CD4-positive, alpha-beta memory T cell (primary cell): ENCODE data around the gene KCNE3. TPM values are rescaled to one million over a fixed set of nuclear protein-coding genes. Genes with fewer than 3 reads are reported as not detected.

ENCODE experiments used
- CTCF ChIA-PET: fragments of 350-600 bp; sonication (Branson Sonifier 250); formaldehyde crosslinking; loops from one replicate; lab custom pipeline; 2021; ENCODE audit warnings: inconsistent platforms; ENCODE audit not compliant: partially characterized antibody; lab: Charles Lee
- POLR2A ChIA-PET: fragments of 350-600 bp; sonication (Branson Sonifier 250); formaldehyde crosslinking; loops from one replicate; lab custom pipeline; 2021; ENCODE audit not compliant: partially characterized antibody; lab: Charles Lee
- DNase-seq, 5 donors: peaks; one replicate each; pipeline versions ENCODE4 v3.0.0 to v3.0.0-alpha.2; 2020 to 2022; ENCODE audit warnings: mixed read lengths in 1 of 5
- H3K27ac ChIP-seq: one replicate; pipeline ENCODE4 v1.7.0; 2013; ENCODE audit warnings: low read depth, low read length
- H3K27me3 ChIP-seq: 2 replicates; pipeline ENCODE4 v1.7.0; 2013; ENCODE audit warnings: mild to moderate bottlenecking, low read length, moderate library complexity; ENCODE audit not compliant: insufficient read depth
- H3K36me3 ChIP-seq: 2 replicates; pipeline ENCODE4 v1.7.0; 2013; ENCODE audit warnings: mild to moderate bottlenecking, low read length, moderate library complexity; ENCODE audit not compliant: insufficient read depth
- H3K4me1 ChIP-seq: 2 replicates; pipeline ENCODE4 v1.7.0; 2013; ENCODE audit warnings: mild to moderate bottlenecking, low read length, moderate library complexity; ENCODE audit not compliant: insufficient read depth
- H3K4me3 ChIP-seq, 2 donors: one replicate each; pipeline ENCODE4 v1.7.0; 2013; ENCODE audit warnings: low read length in 2 of 2, mild to moderate bottlenecking in 1 of 2
- H3K9me3 ChIP-seq, 2 donors: one replicate each; pipeline ENCODE4 v1.7.0; 2013; ENCODE audit warnings: low read length in 2 of 2, control low read depth in 1 of 2; ENCODE audit not compliant: control insufficient read depth in 1 of 2
- H3K27ac Mint-ChIP-seq, 7 donors: one replicate each; pipeline ENCODE4 v1.8.0; 2020 to 2021; ENCODE audit warnings: mixed read lengths in 7 of 7, mild to moderate bottlenecking in 6 of 7, inconsistent platforms in 3 of 7, moderate library complexity in 3 of 7
- H3K27me3 Mint-ChIP-seq, 2 donors: one replicate each; pipeline ENCODE4 v1.8.0; 2020 to 2021; ENCODE audit warnings: mixed read lengths in 2 of 2
- H3K36me3 Mint-ChIP-seq, 2 donors: one replicate each; pipeline ENCODE4 v1.8.0; 2020 to 2021; ENCODE audit warnings: mixed read lengths in 2 of 2, inconsistent platforms in 1 of 2, mild to moderate bottlenecking in 1 of 2
- H3K4me1 Mint-ChIP-seq, 4 donors: one replicate each; pipeline ENCODE4 v1.8.0; 2020 to 2021; ENCODE audit warnings: mixed read lengths in 4 of 4, mild to moderate bottlenecking in 1 of 4
- H3K4me3 Mint-ChIP-seq, 8 donors: one replicate each; pipeline ENCODE4 v1.8.0; 2020 to 2021; ENCODE audit warnings: mixed read lengths in 8 of 8, mild to moderate bottlenecking in 7 of 8, moderate library complexity in 6 of 8, inconsistent platforms in 3 of 8
- H3K9me3 Mint-ChIP-seq, 8 donors: one replicate each; pipeline ENCODE4 v1.8.0; 2020 to 2021; ENCODE audit warnings: mixed read lengths in 8 of 8, mild to moderate bottlenecking in 5 of 8, inconsistent platforms in 3 of 8, moderate library complexity in 1 of 8
- intact Hi-C: fragments of 100-400 bp; cut with micrococcal nuclease; formaldehyde crosslinking; loops from one replicate; pipeline ENCODE4 v1.15.1; 2023
- polyA plus RNA-seq, 2 donors: library from polyadenylated mRNA; unstranded; fragments of 300-500 nt; fragmentation: Illumina TruSeq; gene quantifications; one replicate each; pipeline ENCODE4 v1.2.3, GENCODE V29; 2021
- total RNA-seq, 2 experiments: library from RNA; stranded (reverse); gene quantifications; one replicate each; pipeline ENCODE4 v1.2.3, GENCODE V29; 2021

Gene KCNE3
- total and polyA plus RNA-seq, 4 experiments from 2014 or later = 0.28 TPM; not detected in 3

GRCh38 chr11:74446532-74446938 is 20.8 kb downstream of the KCNE3 start:
- no peaks in the 10 kb centered on the region for H3K36me3 ChIP-seq
- H3K4me1 Mint-ChIP-seq = peaks cover 0 to 2% (median 0%) of the 10 kb centered on the region in 4 donors
- no peak overlapping the region for H3K4me3 Mint-ChIP-seq
- H3K4me3 ChIP-seq = no peak overlapping the region
- intact Hi-C loops = no loop called here
- H3K36me3 Mint-ChIP-seq = no peaks in the 10 kb centered on the region
- no peak overlapping the region for H3K27ac Mint-ChIP-seq
- peaks cover 0 to under 1% (median 0%) of the 10 kb centered on the region in 8 donors for H3K9me3 Mint-ChIP-seq
- H3K27me3 ChIP-seq = no peaks in the 10 kb centered on the region
- ChIA-PET CTCF (interaction anchor here (1.8 to 14.3 kb wide), 3 partner anchors 10 to 67 kb away, joined by 5 to 339 read pairs (median 10); no protein-coding TSS in a partner anchor), POLR2A (no interaction called here)
- DNase-seq = no peak
- peaks cover 2 to 8% of the 10 kb centered on the region in 2 donors for H3K27me3 Mint-ChIP-seq
- no peaks in the 10 kb centered on the region for H3K9me3 ChIP-seq
- no peaks in the 10 kb centered on the region for H3K4me1 ChIP-seq
- H3K27ac ChIP-seq = no peak overlapping the region

- Mint-ChIP-seq H3K36me3 (no peaks in the 10 kb centered on the region), H3K9me3 (peaks cover 0 to 13% (median 0%) of the 10 kb centered on the region in 8 donors), H3K27ac (no peak overlapping the region), H3K4me3 (no peak overlapping the region), H3K27me3 (peaks cover 2 to 4% of the 10 kb centered on the region in 2 donors), H3K4me1 (no peaks in the 10 kb centered on the region)
- DNase-seq = no peak
- H3K9me3 ChIP-seq = no peaks in the 10 kb centered on the region
- no peak overlapping the region for H3K4me3 ChIP-seq
- no peaks in the 10 kb centered on the region for H3K27me3 ChIP-seq
- CTCF ChIA-PET = interaction anchor here (1.0 to 14.3 kb wide), 7 partner anchors 8 to 189 kb away, joined by 3 to 339 read pairs (median 8); no protein-coding TSS in a partner anchor
- H3K4me1 ChIP-seq = no peaks in the 10 kb centered on the region
- intact Hi-C loops = no loop called here
- no peak overlapping the region for H3K27ac ChIP-seq
- H3K36me3 ChIP-seq = no peaks in the 10 kb centered on the region
- POLR2A ChIA-PET = interaction anchor here (1.1 kb wide), 1 partner anchor 58 kb away, joined by 3 read pairs; no protein-coding TSS in a partner anchor
Measured at GRCh38 chr11:74444173-74444826, 23.0 kb downstream of the KCNE3 start.

GRCh38 chr11:74443071-74443864 is 24.1 kb downstream of the KCNE3 start:
- Mint-ChIP-seq H3K36me3 (no peaks in the 10 kb centered on the region), H3K9me3 (peaks cover 0 to 13% (median 0%) of the 10 kb centered on the region in 8 donors), H3K4me1 (no peaks in the 10 kb centered on the region), H3K27me3 (peaks cover 1 to 2% of the 10 kb centered on the region in 2 donors), H3K4me3 (no peak overlapping the region), H3K27ac (no peak overlapping the region)
- ChIA-PET CTCF (interaction anchor here (1.2 to 14.3 kb wide), 5 partner anchors 9 to 122 kb away, joined by 3 to 339 read pairs (median 5); no protein-coding TSS in a partner anchor), POLR2A (no interaction called here)
- Histone ChIP-seq H3K36me3 (no peaks in the 10 kb centered on the region), H3K27me3 (no peaks in the 10 kb centered on the region), H3K4me3 (no peak overlapping the region), H3K9me3 (no peaks in the 10 kb centered on the region), H3K4me1 (no peaks in the 10 kb centered on the region), H3K27ac (no peak overlapping the region)
- intact Hi-C loops = no loop called here
- DNase-seq = no peak

GRCh38 chr11:74442636-74443035 is 24.7 kb downstream of the KCNE3 start:
- no peaks in the 10 kb centered on the region for H3K36me3 Mint-ChIP-seq
- Histone ChIP-seq H3K36me3 (no peaks in the 10 kb centered on the region), H3K27ac (no peak overlapping the region), H3K27me3 (no peaks in the 10 kb centered on the region), H3K4me3 (no peak overlapping the region), H3K4me1 (no peaks in the 10 kb centered on the region), H3K9me3 (no peaks in the 10 kb centered on the region)
- H3K4me3 Mint-ChIP-seq = no peak overlapping the region
- H3K9me3 Mint-ChIP-seq = peaks cover 0 to 13% (median 0%) of the 10 kb centered on the region in 8 donors
- no peak overlapping the region for H3K27ac Mint-ChIP-seq
- peaks cover 1 to 2% of the 10 kb centered on the region in 2 donors for H3K27me3 Mint-ChIP-seq
- DNase-seq = no peak
- POLR2A ChIA-PET = no interaction called here
- intact Hi-C loops = no loop called here
- H3K4me1 Mint-ChIP-seq = no peaks in the 10 kb centered on the region
- CTCF ChIA-PET = interaction anchor here (0.6 to 14.3 kb wide), 4 partner anchors 10 to 51 kb away, joined by 3 to 339 read pairs (median 3); no protein-coding TSS in a partner anchor

GRCh38 chr11:74438681-74439080 is 28.7 kb downstream of the KCNE3 start:
- Mint-ChIP-seq H3K27me3 (peaks cover 2 to 4% of the 10 kb centered on the region in 2 donors), H3K9me3 (peaks cover 0 to 13% (median 0%) of the 10 kb centered on the region in 8 donors), H3K4me3 (no peak overlapping the region), H3K27ac (no peak overlapping the region), H3K36me3 (no peaks in the 10 kb centered on the region), H3K4me1 (no peaks in the 10 kb centered on the region)
- intact Hi-C loops = no loop called here
- no peak overlapping the region for H3K4me3 ChIP-seq
- no peaks in the 10 kb centered on the region for H3K9me3 ChIP-seq
- no peak for DNase-seq
- no peak overlapping the region for H3K27ac ChIP-seq
- ChIA-PET POLR2A (interaction anchor here (2.3 kb wide), 1 partner anchor 41 kb away, joined by 6 read pairs; the partner anchor contains the start of gene PGM2L1), CTCF (interaction anchor here (4.4 to 5.1 kb wide), 2 partner anchors 11 to 15 kb away, joined by 24 to 30 read pairs; no protein-coding TSS in a partner anchor)
- no peaks in the 10 kb centered on the region for H3K4me1 ChIP-seq
- H3K27me3 ChIP-seq = no peaks in the 10 kb centered on the region
- no peaks in the 10 kb centered on the region for H3K36me3 ChIP-seq

- peaks cover 2 to 4% of the 10 kb centered on the region in 2 donors for H3K27me3 Mint-ChIP-seq
- Histone ChIP-seq H3K36me3 (no peaks in the 10 kb centered on the region), H3K27ac (no peak overlapping the region), H3K9me3 (no peaks in the 10 kb centered on the region), H3K4me1 (no peaks in the 10 kb centered on the region), H3K27me3 (no peaks in the 10 kb centered on the region), H3K4me3 (no peak overlapping the region)
- H3K4me1 Mint-ChIP-seq = no peaks in the 10 kb centered on the region
- no peak overlapping the region for H3K27ac Mint-ChIP-seq
- CTCF ChIA-PET = interaction anchor here (0.8 to 5.1 kb wide), 6 partner anchors 9 to 48 kb away, joined by 3 to 30 read pairs (median 10); no protein-coding TSS in a partner anchor
- POLR2A ChIA-PET = no interaction called here
- no peak overlapping the region for H3K4me3 Mint-ChIP-seq
- no peak for DNase-seq
- intact Hi-C loops = no loop called here
- H3K36me3 Mint-ChIP-seq = no peaks in the 10 kb centered on the region
- peaks cover 0 to 13% (median 0%) of the 10 kb centered on the region in 8 donors for H3K9me3 Mint-ChIP-seq
Measured at GRCh38 chr11:74437441-74438042, 29.8 kb downstream of the KCNE3 start.
